Skin of body (tissue), 3 donors: ENCODE results near the gene NANOS3. TPM values are rescaled to one million over a fixed set of nuclear protein-coding genes. Genes with fewer than 3 reads are reported as not detected.
"Not testable (repeated sequence)": the region's sequence is repeated elsewhere in the genome, so short reads cannot be mapped to it uniquely, and the experiment has no call there.

Experiments
- DNase-seq: peaks from one replicate; lab custom pipeline; 2025; lab: John Stamatoyannopoulos, UW
- small RNA-seq: library from RNA; depleted of rRNA; stranded (forward); fragments of <200 nt; gene quantifications from one replicate; pipeline ENCODE3, GENCODE V24; 2014; ENCODE audit warnings: low replicate concordance
- total RNA-seq: library from RNA; depleted of rRNA; stranded (reverse); fragments of >200 nt; gene quantifications from one replicate; pipeline ENCODE4 v1.2.3, GENCODE V29; 2014

The NANOS3 gene
- total RNA-seq, 1 donor from 2014 or later, result not detected

- DNase-seq, result no peak
Observed at GRCh38 chr19:13920940-13921747, 44.2 kb downstream of the NANOS3 start.

GRCh38 chr19:13922118-13922517, 45.2 kb downstream of the NANOS3 start:
- not testable (repeated sequence) for DNase-seq

GRCh38 chr19:13923194-13923987, 46.5 kb downstream of the NANOS3 start:
- DNase-seq, result no peak

GRCh38 chr19:13926010-13926409, 49.1 kb downstream of the NANOS3 start:
- DNase-seq, result no peak

- DNase-seq, result no peak
Observed at GRCh38 chr19:13926715-13927114, 49.8 kb downstream of the NANOS3 start.

GRCh38 chr19:13929340-13929739, 52.4 kb downstream of the NANOS3 start:
- no peak for DNase-seq

- DNase-seq, result no peak
Observed at GRCh38 chr19:13929956-13930355, 53.0 kb downstream of the NANOS3 start.

Small RNAs within 50 kb of the gene (small RNA-seq; reads per million reads assigned to genes)
- gene MIR181C (348 reads per million, percentile 98 among the genes with 10 or more reads in this experiment), gene MIR181D (22.9 reads per million, percentile 94 among the genes with 10 or more reads in this experiment)

Other genes with a start within 250 kb of the NANOS3 start
- gene MRI1, start 112.6 kb upstream of the NANOS3 start, total RNA-seq, result 25.0 TPM
- 40.6 TPM for gene C19orf53, start 102.7 kb upstream of the NANOS3 start, total RNA-seq
- 4.4 TPM for gene ZSWIM4, start 81.7 kb upstream of the NANOS3 start, total RNA-seq
- gene BRME1, start 29.0 kb downstream of the NANOS3 start, total RNA-seq, result 2.6 TPM
- 7.4 TPM for gene CC2D1A, start 29.1 kb downstream of the NANOS3 start, total RNA-seq
- gene PODNL1, start 61.3 kb downstream of the NANOS3 start, total RNA-seq, result 0.20 TPM
- gene DCAF15, start 75.4 kb downstream of the NANOS3 start, total RNA-seq, result 13.5 TPM
- 3.9 TPM for gene RFX1, start 129.2 kb downstream of the NANOS3 start, total RNA-seq
- not detected for gene RLN3, start 151.0 kb downstream of the NANOS3 start, total RNA-seq
- gene IL27RA, start 154.6 kb downstream of the NANOS3 start, total RNA-seq, result 4.7 TPM
- gene PALM3, start 184.9 kb downstream of the NANOS3 start, total RNA-seq, result 0.10 TPM
- 0.89 TPM for gene MISP3, start 195.7 kb downstream of the NANOS3 start, total RNA-seq
- gene C19orf67, start 208.6 kb downstream of the NANOS3 start, total RNA-seq, result not detected
- 18.1 TPM for gene SAMD1, start 213.6 kb downstream of the NANOS3 start, total RNA-seq
- gene PRKACA, start 240.6 kb downstream of the NANOS3 start, total RNA-seq, result 35.0 TPM